HG02571 (cell line): ENCODE data around the gene RUNX1.
A peak's percentile ranks its signal among the peaks of the same experiment; 100 is the strongest.

Experiments
- ATAC-seq: cut with Tn5 transposase; IDR thresholded peaks from one replicate; pipeline ENCODE4 v1.9.1; 2021; ENCODE audit warnings: mild to moderate bottlenecking, moderate library complexity; ENCODE audit not compliant: unreplicated experiment

RUNX1 gene

GRCh38 chr21:34949499-34949898 is 99.6 kb downstream of the RUNX1 start:
- no peak for ATAC-seq

- ATAC-seq: no peak
Measured at GRCh38 chr21:34949030-34949429, 100.1 kb downstream of the RUNX1 start.

- no peak for ATAC-seq
Measured at GRCh38 chr21:34948157-34948556, 100.9 kb downstream of the RUNX1 start.

DNA sequence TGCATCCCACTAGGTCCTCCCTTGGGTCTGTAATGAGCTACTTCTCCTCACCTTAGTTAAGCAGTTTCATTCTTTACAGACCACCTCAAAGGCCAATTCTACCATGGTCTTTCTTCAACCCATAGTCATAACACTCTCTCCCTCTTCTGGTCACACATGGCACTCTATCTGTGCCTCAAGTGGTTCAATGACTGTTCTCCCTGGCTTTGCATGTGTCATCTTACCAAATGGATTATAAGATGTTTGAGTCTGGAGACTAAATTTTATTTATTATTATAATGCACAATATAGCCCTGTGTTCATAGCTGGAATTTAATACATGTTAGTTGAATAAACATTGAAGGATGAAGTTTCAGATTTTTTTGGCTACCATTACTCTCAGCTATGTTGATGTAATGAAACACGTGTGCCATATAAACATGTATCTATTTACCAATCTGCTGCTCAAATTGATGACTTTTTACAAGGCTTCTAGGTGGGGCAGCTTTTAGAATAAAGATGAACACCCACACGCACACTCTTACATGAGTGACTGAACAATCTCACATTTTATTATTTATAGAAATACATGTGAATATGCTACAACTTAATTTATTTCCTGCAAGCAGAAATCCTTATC is 102.1 kb downstream of the RUNX1 start:
- ATAC-seq: no peak

DNA sequence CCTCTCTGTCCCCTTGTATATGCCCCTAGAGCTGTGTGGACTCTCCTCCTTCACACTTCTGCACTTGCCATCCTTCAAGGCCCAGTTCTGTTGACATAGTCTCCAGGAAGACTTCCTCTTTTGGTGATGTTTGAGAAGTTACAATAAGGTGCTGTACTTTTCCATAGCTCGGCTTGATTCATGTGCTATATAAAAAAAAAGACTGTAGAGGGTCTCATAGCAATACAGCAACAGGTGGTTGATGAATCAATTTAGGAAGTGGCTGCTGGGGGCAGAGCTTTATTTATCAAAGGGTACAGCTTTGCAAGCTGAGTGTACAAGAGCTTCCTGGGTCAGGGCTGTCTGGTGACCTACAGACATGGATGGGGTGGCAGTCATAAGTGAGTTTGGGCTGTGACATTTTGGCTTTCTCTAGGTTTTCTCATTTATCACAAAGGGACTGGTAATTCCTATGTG is 102.7 kb downstream of the RUNX1 start:
- no peak for ATAC-seq

GRCh38 chr21:34945288-34945687 is 103.8 kb downstream of the RUNX1 start:
- ATAC-seq: no peak

GRCh38 chr21:34944015-34944755 is 104.9 kb downstream of the RUNX1 start:
- no peak for ATAC-seq

GRCh38 chr21:34942911-34943310 is 106.2 kb downstream of the RUNX1 start:
- ATAC-seq: no peak

DNA sequence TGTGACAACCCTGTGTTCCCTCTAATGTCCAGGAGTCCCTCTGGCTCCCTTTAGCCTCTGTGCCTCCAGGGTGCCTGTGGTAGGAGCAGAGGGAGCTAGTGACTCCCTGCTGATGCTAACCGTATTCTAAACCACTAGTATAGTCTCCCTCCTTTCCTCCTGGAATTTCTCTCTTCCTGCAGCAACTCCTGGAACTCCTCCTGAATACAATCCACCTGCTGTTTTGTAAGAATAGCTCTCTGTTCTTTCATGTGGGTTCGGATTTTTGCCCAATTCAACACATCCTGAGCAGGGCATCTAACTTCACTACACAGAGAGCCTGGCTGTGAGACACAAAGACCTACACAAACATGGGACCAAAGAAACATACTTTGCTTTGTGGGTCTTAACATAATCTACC is 107.9 kb downstream of the RUNX1 start:
- ATAC-seq: no peak

- ATAC-seq: no peak
Measured at GRCh38 chr21:34939673-34940331, 109.3 kb downstream of the RUNX1 start.

- ATAC-seq: no peak
Measured at GRCh38 chr21:34938089-34938764, 110.9 kb downstream of the RUNX1 start.

DNA sequence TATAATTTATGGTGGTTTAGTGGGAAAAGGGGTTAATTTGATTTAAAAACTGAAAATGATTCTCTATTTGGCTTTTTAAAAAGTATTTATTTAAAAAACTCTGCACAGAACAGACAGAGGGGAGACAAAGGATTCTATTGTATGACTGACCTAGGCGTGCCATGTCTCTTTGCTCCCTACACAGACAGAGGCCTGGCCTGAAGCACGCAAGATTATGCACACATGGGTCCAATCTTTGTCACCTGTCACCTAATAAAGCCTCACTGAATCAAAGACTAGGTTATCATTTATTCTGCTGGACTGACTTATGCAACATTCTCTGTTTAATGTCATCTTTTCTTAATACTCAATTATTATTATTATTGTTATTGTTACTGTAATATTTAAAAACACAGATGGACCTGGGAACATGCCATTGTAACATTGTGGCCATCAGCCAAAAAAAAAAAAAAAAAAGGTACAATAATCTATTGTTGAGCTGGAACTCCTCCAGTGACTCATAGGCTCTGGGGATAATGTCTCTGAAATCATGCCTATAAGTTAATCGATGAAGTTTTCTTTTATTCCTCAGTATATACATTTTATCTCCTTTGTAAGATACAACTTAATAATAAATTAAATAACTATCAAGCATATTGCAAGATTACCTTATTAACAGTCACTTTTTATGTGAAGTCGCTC is 112.1 kb downstream of the RUNX1 start:
- ATAC-seq: no peak

GRCh38 chr21:34936371-34936789 is 112.7 kb downstream of the RUNX1 start:
- no peak for ATAC-seq

DNA sequence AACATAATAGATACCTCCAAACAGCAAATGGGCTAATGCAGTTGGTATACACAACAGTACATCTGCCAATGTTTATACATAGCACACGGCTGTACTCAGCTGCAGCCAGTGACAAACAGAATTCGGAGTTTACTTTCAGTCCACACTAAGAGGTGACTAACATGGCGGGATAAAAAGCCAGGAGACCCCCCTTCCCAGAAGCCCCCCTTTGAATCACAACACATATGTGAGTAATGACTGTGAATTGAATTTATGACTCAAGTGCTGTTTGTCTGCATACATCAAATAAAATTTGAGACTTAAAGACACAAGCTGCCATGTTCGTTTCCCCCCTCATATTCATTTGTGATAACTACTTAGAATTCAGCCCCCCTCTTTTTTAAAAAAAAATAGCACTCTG is 113.2 kb downstream of the RUNX1 start:
- no peak for ATAC-seq

DNA sequence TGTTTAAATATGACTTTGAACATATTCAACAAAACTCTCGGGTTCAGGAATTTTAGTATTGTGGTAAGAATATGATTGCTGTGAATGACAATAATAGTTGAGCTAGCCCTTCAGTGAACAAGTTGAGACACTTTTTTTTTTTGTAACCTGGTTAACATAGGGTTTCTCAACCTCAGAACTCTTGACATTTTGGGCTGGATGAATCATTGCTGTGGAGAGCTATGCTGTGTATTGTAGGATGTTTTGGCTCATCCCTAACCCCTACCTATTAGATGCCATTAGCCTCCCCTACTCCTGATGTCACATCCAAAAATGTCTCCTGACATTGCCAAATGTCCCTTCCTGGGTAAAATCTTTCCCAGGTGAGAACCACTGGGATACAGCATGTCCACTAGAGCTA is 113.7 kb downstream of the RUNX1 start:
- no peak for ATAC-seq

DNA sequence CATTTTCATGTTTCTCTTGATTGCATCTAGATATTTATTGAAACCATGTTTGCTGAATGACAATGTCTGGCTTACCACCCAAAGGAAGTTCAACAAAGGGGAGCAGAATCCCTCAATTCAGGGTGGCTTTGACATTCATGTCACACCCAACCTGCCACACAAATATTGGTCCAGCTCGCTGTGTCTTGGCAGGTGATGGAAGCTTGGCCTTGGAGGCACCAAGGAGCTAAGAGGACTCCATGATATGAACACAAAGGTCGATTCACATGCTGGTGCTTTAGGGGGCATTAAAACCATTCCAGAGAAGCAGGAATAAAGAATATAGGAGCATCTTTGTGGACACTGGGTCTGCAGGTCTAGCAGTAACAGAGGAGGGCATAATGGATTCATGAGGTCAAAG is 114.8 kb downstream of the RUNX1 start:
- no peak for ATAC-seq

DNA sequence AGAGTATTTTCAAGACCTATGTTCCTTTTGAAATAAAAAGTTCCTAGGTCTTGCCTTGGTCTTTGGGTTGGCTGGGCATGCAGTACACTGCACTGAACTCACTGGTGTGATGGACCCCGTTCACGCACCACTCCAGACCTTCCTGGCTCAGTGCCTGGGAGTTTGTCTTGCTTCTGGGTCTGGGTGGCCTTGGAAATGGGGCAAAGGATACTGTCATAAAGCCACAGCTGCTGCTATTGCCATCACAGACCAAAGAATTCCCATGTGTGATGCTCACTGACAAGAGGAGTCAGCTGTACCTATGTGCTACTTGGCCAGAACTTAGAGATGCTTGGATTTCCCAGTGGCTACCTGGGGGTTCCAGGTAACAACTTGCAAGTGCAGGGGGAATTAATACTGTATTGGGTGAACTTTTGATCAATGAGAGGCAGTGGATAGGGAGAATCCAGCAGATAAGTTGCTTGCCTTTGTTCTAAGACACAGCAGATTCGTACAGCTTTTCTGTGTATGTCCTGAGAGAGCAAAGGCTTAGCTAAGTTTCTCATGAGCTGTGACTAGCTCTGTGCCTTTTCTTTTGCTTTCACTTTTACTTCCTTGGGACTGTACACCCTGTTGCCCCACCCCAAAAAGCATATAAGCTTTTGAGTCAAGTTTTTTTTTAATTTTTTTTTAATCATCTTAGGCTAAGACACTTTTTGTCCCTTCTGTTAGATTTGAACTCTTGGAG is 115.3 kb downstream of the RUNX1 start:
- ATAC-seq: peak; percentile 56

DNA sequence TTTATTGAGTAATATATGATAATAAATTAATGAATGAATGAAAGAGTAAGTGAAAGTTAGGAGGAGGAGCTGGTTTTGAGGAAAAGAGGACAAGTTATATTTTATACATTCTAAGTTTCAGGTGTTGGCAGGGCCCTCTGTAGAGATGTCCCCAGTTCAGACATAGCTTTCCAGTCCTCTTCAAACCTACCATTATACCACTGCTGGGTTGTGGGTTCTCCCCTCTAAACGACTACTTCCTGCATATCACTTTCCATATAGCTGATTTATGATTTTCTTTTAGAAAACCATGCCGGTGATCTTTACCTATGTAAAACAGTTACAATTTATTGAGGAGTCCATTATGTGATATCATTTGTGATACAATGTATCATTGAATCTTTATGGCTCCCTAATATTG is 116.9 kb downstream of the RUNX1 start:
- ATAC-seq: no peak

DNA sequence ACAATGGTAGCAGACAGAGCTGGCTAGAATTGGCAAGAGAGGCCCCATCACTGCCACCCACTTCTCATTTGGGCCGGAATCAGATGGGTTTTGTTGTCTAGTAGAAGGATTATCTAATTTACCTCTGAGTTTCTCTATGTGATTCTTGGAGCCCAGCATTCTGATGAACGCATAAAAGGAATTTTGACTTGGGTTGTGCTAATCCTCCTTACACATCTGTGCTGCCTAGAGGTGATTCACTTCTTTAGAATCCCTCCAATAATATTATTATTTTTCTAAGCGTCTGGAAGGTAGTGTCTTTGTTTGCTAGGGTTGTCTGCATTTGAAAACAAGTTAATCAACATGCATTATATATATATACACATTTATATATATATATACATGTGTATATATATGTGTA is 118.1 kb downstream of the RUNX1 start:
- ATAC-seq: no peak

GRCh38 chr21:34928637-34929036 is 120.5 kb downstream of the RUNX1 start:
- ATAC-seq: no peak
